Inflammatory macrophage treated with lipopolysaccharide for 4 hours (primary cell): ENCODE data around the gene AQP1.

ENCODE experiments used
- DNase-seq: peaks from one replicate; pipeline ENCODE4 v3.0.0-alpha.2; 2020

Gene AQP1

DNA sequence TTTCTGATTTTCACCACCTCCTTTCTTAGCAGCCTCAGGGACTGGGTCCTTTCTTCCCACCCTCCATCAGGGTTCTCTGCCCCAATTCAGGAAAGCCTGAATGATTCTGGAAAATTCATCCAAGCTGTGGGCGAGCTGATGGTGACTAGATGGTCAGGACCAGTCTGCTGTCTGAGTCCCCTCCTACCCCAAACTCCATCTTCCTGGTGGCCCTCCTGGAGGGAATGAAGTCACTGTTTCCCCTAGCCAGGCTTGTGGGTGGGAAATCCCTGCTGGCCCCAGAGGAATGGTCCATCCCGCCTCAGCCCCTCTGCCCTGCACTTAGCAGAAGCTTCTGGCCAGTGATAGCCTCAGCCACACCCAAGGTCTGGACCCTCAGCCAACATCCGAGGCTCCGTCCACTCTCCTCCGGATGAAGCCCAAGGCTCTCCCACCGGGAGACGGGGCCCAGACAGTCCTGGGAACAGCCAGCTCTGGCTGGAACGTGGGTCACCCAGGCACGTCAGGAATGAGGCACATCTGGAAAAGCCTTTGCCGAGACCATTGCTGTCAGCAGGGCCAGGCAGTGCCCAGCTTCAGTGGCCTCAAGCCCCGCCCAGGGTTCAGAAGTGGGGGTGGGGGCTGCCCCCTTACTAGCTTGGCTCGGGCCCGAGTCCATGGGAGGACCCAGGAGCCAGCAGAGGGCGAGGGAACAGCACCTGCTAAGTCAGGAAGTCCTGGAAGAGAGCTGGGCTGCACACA, 4.0 kb upstream of the AQP1 start:
- no peak for DNase-seq

DNA sequence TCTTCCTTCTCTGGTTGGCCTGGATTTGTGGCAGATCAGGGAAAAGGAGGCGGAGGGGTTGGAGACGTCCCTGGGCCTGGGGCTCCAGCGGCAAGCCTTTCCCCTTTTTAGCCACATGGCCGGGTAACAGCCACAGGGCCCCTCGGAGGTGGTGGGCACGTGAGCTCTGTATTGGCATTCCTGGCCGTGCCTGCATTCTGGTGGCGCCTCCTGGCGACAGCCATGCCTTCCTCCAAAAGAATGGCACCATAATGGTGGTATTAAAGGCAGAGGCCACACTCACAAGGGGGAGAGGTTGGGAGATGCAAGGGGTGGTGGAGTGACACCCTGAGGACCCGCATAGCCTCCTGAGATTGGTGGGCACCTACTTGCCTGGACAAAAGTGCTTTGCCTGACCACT, 3.0 kb upstream of the AQP1 start:
- DNase-seq, result no peak

DNA sequence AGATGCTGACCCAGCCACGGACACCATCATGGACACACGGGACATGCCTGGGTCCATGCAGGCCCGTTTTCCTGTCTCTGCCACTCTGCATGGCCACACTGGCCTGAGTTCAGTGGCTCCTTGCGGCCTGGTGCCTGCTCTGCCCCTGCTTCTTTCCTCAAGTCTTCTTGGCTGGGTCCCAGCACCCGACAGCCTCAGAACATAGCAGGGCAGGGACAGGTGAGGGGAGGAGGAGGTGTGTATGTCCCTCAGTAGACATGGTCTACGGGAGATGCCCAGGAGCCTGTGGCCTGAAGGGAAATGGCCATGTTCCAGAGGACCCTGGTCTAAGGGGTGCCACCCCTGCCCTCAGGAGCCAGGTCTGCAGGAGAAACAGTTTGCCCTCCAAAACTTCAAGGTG, 2.2 kb upstream of the AQP1 start:
- DNase-seq, result no peak

DNA sequence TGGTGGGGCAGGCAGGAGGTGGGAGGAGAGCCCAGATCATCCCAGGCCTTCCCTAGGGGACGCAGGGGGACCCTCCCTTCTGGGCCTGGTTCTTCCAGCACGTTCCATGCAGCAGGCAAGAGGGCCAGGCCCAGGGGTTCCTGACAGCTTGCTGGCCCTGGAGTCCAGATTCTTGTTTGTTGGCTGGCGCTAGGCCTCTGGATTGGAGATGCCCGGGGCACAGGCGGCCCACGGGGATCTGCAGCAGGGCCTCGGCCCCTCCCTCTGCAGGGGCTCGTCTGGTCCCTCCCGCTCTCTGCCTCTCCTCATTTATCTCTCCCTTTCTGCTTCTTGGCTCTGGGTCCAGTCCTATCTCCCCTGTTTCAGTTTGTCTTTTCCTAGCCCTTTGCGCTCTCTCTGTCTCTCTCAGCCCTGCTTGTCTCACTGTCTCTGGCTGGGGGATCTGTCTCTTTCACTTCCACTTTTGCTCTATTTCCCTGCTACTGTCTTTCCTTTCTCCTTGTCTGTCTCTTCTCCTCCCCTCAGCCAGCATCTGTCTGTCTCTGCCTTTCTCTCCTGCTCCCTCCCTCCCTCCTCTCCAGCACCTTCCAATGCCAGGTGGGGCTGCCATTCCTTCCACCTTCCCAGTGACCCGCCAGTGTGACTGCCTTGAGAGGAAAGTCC, 1.1 kb upstream of the AQP1 start:
- DNase-seq, result no peak

DNA sequence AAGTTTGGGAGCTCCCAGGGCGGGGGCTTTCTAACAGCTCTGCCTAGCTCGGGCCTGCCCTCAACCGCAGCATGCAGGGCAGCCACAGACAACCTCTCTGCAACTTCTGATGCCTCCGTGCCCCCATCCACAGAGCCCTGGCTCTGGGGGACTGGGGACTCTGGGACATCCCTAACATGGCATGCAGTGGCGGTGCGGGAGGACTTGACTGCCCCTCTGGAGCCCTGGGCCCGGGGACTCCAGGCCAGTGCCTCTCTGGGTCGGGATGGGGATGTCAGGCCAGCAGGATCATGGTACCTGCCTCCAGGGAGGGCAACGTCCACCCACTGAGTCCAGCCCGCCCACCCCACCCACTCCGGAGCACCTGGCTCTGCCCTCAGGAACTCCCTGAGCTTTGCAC, 520 bp upstream of the AQP1 start:
- DNase-seq, result no peak

DNA sequence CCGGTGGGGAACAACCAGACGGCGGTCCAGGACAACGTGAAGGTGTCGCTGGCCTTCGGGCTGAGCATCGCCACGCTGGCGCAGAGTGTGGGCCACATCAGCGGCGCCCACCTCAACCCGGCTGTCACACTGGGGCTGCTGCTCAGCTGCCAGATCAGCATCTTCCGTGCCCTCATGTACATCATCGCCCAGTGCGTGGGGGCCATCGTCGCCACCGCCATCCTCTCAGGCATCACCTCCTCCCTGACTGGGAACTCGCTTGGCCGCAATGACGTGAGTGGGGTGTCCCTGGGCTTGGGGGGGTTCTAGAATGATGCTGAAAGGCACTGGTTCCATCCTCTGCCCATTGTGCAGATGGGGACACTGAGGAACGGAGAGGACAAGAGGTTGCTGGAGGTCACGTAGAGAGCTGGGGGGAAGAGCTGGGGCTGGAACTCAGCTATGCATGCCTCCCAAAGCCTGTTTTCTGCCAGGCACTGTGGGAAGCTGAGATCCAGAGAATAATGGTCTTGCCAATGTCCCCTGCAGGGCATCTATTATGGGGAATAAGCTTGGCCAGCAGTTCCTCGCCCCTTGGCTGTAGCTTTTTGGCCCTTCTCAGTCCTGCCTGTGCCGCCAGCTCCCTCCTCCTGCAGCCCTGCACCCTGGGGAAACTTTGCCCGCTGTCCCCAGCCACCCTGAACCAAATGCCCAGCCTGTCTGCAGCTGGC, 523 bp downstream of the AQP1 start:
- no peak for DNase-seq

DNA sequence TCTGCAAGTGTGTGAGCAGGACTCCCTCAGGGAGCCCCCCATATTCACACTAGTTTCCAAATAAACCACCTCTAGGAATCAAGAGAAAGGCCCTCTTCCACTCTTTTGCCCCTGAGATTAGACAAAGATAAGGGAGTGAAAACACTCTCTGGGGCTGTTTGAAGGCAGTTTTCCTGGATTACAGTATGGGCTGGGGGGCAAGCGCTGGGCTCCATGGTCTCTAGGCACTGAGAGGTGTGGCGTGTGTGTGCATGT, 1.0 kb downstream of the AQP1 start:
- no peak for DNase-seq

DNA sequence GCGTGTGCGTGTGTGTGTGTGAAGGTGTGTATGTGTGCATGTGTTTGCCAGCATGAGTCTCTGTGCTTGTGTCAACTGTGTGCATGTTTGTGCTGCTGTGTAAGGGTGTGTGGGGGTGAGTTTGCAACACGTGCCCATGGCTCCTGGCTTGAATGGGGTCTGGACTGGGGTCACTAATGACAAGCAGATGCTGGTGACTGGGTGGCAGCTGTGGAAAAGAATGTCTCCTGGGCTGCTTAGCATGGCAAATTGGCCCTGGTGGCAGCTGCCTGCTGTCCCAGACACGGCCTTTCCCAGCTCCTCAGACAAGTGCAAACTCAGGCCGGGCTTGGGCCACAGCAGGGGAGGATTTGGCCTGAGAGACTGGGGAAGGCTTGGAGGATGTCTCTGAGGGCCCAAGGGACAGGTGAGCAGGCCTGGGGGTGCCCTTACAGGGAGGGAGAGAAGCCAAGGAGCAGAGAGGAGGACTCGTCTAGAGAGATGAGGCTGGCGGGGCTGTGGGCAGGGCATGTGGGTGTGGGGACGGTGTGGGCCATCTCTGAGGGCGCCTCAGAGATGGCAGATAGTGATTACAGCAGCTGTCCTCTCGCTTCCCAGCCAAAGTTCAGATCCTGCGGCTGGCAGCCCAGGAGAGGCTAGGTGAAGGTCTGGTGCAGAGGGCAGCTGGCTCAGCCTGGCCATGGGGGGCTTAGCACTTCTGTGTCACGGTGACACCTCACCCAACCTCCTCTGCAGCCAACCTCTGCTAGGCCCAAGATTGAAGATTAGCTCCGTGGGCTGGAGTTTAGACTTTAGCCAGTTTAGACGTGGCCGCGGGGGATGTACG, 1.5 kb downstream of the AQP1 start:
- no peak for DNase-seq

DNA sequence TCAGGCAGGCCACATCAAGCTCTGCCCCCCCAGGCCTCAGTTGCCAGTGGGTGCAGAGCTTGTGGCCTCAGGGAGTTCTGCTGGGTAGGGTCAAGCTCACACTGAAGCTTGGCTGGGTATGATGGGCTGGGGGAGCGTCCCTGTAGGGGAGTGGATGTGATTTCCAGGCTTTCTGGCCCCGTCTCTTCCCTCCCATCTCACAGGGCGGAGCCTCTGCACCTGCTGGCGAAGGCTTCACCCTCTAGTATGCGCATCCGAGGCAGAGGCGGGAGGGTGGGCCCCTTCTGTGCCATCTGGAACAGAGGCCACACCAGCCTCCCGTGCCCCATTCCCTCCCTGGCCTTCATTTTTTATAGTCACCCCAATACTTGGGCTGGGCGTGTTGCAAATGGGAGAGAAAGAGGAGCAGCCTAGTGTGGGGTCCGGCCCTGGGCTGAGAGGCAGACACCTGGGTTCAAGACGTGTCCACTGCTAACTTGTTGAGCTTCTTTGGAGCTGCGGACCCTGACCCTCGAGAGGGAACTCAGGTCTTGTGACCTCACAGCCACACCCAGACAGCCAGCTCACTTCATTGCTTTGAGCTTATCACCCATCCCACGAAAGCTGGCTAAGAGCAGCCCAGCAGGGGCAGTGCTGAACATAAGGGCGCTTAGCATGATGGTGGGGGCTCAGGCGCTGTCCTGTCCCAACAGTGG, 2.3 kb downstream of the AQP1 start:
- DNase-seq, result no peak

DNA sequence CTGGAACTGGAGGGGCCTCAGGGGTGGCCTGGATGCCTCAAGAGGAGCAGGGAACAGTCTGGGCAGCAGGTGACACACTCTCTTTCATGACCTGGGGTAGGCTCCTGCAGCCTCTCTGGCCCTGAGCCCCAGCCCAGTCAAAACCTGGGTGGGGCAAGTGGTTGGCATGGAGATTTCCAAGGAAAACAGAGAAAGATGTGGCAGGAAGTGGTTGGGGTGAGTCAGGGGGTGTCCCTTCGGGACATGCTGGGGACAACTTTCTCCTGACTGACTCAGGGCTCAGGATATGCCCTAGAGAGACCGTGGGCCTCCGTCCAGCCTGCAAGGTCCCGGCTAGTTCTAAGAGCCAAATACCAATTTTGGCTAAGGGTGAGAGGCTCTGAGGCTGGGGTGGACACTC, 2.9 kb downstream of the AQP1 start:
- no peak for DNase-seq

DNA sequence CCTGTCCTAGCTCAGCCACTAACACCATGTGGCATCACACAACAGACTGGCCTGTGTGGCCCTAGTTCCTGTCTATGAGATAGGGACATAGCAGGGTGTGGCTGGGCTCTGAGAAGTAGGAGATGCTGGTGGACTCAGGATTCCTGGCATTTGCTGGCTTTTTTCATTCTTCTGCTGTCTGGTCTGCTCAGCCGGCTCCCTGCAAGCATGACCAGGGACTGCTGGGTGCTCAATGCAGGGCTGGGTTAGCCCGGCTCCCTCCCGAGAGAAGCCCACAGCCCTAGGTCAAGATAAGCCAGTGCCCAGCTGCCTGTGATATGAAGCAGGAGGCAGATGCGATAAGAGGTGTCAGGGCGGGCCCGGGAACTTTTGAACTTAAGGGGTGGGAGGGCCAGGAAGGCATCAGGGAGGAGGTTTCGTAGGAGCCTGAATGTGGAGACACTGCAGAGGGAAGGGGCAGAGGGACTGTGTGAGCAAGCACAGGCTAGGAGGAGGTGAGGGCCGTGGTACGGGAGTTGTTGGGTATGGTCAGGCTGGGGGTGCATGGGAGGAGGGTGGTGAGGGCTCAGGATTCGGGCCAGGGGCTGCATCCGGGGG, 3.5 kb downstream of the AQP1 start:
- DNase-seq, result no peak

DNA sequence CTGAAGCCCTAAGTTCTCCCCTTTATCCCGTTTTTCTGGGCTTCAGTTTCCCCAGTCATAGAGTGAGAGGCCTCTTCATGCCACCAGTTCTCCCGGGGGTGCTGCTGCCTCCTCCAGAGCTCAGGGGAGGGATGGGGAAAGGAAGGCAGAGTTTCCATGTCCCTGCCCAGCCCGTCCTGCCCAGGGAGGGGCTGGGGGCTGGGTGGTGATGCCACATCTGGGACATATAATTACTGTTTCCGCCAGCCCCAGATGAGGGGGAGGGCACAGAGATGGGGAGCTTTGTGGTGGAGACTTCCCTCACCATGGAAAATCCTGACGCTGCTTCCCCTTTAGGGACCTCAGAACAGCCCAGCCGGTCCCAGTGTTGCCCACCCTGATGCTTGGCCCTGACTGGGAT, 4.1 kb downstream of the AQP1 start:
- DNase-seq, result no peak

DNA sequence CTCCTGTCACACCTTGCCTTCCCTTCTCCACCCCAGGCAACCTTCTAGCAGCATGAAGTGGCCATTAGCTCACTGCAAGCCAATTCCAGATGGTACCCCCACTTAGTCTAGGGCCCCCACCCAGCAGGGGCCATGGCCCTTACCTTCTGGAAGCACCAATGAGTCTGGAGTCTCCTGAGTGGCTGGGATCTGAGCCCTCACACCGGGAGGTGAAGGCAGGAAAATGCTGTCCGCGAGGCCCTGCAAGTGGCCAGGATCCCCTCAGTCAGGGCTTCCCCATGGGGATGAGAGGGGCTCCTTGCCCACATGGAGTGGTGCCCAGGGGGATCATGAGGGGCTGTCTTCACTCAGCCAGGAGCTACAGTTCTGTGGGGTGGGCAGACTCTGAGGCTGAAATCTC, 4.6 kb downstream of the AQP1 start:
- DNase-seq, result no peak

DNA sequence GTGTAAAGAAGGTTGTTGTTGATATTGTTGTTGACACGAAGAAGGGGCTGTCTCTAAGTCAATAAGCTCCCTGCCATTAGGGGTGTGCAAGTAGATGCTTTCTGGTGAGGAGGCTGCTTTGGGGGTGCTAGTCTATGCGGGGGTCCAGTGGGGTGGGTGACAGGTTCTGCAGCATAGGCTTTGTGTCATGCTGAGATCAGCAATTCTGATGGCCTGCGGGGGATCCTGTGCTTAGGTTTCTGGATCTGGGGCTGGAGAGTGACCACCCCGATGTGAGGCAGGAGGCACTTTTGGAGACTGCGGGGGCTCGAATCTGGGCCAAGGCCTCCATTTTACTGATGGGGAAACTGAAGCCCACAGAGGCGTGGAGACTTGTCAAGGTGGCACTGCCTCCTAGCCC, 5.1 kb downstream of the AQP1 start:
- no peak for DNase-seq

DNA sequence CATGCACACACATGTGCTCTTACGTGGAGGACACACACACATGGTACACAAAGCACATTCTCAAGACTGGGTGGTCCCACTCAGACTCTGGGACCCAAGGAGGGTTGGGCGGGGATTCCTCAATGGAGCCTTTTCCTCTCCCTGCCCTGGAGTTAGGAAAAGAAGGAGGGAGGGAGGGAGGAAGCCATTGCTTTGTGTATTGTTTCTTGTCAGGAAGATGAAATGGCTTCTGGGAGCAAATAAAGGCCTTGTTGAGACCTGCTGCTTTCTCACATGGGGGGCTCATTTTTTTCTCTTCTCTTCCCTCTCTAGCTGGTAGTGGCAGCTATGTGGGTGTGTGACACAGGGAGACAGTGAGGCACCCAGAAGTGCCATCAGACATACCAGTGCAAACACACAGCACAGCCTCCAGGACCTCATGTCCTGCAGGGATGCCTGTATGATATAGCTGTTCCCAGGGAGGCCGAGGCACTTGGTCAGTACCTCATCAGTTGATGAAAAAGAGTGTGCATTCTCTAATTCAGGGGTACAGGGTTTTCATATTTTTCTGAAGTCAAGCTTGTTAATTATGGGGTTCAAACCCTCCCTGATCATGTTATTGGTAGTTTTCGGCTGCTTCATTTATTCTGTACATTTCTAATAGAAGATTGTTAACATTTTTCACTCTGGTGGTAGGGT, 5.7 kb downstream of the AQP1 start:
- DNase-seq, result no peak

DNA sequence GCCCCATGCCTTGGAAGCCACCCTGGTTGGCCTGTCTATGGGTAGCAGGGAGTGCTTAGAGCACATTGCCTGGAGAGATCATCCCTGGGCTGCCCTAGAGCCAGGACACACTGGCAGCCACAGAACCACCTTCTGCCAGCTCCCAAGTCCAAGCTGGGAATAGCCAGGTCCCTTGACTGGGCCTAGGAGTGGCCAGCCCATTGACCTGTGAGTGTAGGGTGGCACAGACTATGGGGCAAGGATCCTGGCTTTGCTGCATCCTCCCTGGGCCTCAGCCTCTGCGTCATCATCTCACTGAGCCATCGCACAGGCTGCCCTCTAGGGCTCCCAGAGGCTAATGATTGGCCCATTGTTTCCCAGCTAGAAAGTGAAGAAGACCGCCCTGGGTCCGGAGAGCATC, 7.0 kb downstream of the AQP1 start:
- DNase-seq, result no peak

DNA sequence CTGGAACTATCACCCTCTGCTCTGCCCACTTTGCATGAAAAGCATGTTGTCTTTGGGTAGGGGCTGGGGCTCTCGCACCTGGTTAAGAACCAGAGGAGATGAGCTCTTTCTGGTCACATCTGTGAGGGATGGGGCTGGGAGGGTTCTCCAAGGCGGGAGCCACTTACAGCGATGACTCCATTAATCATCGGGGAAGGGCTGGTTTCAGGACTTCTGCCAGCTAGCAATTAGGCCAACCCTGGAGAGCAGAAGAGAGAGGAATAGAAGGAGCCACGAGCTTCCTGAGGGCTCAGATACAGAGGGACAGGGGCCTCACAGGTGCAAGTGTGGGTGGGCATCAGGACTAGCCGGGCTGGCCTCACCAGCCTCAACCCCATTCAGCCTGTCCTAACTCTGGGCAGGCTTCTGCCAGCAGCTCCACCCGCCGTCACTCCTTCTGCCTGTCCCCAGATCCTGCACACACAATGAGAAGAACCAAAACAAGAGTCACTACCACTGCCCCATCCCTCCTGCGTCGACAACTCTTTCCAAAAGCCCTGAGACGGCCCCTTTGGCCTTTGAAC, 8.4 kb downstream of the AQP1 start:
- DNase-seq, result no peak

DNA sequence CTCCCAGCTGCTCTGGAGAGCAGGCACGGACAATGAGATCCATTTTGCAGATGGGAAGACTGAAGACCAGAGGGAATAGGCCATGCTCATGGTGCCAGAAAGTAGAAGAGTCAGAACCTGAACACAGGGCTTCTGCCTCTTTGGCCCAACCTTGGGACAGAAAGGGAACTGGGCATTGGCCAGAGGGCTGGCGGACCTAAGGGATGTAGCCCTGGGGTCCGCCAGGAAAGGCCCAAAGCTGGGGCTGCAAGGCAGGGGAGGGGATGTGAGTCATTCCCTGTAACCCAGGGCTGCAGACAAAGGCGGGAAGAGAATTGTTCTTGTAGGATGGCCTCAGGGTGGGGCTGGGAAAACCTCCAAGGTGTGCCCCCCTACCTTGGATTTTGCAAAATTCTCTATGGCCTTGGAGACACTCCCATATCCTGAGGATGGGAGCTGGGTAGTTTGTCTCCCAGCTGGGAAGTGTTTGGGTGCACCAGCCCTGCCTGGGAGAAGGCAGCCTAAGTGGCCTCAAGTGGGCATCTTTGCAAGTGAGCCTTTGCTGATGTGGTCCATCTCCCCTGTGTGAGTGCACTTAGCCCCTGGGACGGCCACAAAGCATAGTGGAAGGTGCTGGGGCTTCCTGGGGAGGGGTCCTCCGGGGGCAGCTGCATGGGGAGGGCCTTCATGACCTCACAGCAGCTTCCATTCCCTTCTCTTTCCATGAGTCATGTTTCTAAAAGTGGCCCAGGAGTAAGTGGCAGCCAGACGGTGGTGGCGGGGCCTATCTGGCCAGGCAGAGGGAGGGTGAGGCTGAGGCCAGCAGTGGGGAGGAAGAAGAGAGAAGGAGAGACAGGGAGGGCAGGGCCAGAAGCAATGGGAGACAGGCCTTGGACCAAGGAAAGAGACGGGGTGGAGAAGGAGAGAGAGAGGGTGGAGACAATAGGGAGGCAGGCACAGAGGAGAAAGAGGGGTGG, 9.2 kb downstream of the AQP1 start:
- DNase-seq, result no peak

DNA sequence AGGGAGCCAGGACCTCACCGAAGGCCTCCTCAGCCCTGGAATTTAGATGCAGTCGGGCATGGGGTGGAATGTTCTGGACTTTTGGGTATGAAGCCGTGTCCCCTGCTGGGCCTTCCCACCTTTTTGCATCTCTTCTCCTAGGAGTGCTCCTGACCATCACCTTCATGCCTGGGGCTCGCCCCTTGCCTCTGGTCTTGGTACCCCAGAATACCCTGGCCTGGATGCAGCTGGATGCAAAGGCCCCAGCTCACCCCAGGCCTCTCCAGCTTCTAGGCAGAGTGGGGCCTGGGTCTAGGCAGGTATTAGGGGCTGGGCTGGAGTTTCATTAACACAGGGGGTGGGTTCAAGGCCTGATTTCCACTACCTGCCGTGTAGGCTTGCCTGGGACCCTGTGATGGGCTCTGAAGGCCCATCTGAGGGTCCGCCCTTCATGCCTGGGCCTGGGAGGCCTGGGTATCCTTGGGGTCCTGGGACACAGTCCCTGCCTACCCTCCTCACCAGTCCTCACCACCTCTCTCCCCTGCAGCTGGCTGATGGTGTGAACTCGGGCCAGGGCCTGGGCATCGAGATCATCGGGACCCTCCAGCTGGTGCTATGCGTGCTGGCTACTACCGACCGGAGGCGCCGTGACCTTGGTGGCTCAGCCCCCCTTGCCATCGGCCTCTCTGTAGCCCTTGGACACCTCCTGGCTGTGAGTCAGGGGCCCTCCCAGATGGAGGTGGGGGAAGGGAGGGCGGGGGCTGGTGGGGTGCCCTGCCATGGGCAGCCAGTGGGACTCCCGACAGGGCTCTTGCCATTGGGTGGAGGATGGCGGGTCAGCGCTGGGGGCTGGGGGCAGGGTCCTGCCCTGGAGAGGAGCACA, 10.1 kb downstream of the AQP1 start:
- no peak for DNase-seq

DNA sequence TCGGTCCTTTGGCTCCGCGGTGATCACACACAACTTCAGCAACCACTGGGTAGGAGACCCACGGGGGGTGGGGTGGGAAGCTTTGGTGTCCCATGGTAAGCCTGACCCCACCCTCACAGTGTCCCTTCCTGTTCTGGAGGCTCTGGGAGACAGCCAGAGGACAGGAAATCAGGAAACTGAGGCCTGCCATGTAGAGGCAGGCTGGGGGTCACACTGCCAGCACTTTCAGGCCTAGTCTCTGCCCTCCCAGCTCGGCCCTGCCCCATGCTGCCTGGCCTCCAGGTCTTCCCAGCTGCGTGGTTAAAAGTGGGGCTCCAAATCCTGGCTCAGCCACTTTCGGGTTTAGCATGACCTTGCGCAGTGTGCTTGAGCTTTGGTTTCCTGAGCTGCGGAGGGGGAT, 10.9 kb downstream of the AQP1 start:
- no peak for DNase-seq
